Natural killer cell (primary cell): Measurements from ENCODE around the gene CPEB4. TPM values are rescaled to one million over a fixed set of nuclear protein-coding genes. Genes with fewer than 3 reads are reported as not detected.

ENCODE experiments used
- ATAC-seq, 3 donors: fragments of 150-1000 bp in 2 of 3; fragments of 200-7000 bp in 1 of 3; cut with Tn5 transposase; 1 replicate in 1 of 3; 2 replicates in 2 of 3; pipeline ENCODE4 v1.10.0; 2021; ENCODE audit warnings: mild to moderate bottlenecking in 2 of 3, moderate library complexity in 2 of 3
- DNase-seq, 2 donors: peaks; one replicate each; pipeline versions ENCODE4 v3.0.0 to v3.0.0-alpha.2; 2013 to 2021; ENCODE audit warnings: mixed read lengths in 1 of 2
- H3K27ac ChIP-seq: one replicate; pipeline ENCODE4 v1.5.1; 2013; ENCODE audit warnings: mild to moderate bottlenecking, low read length
- H3K27me3 ChIP-seq: one replicate; pipeline ENCODE4 v1.6.1; 2013; ENCODE audit warnings: low read length; ENCODE audit not compliant: control insufficient read depth, insufficient read depth
- H3K36me3 ChIP-seq: one replicate; pipeline ENCODE4 v1.6.1; 2013; ENCODE audit warnings: low read length; ENCODE audit not compliant: control insufficient read depth, insufficient read depth
- H3K4me1 ChIP-seq: one replicate; pipeline ENCODE4 v1.6.1; 2013; ENCODE audit warnings: low read length; ENCODE audit not compliant: control insufficient read depth, insufficient read depth
- H3K4me3 ChIP-seq: one replicate; pipeline ENCODE4 v1.5.1; 2013; ENCODE audit warnings: low read length
- H3K9me3 ChIP-seq: one replicate; pipeline ENCODE4 v1.6.1; 2013; ENCODE audit warnings: low read length; ENCODE audit not compliant: control insufficient read depth, insufficient read depth
- H3K27ac Mint-ChIP-seq, 2 donors: one replicate each; pipeline ENCODE4 v1.8.0; 2022; ENCODE audit warnings: mild to moderate bottlenecking in 2 of 2, mixed read lengths in 2 of 2, moderate library complexity in 1 of 2
- H3K27me3 Mint-ChIP-seq, 2 donors: one replicate each; pipeline ENCODE4 v1.8.0; 2022; ENCODE audit warnings: low read depth in 2 of 2, mixed read lengths in 2 of 2
- H3K36me3 Mint-ChIP-seq: one replicate; pipeline ENCODE4 v1.8.0; 2022; ENCODE audit warnings: mixed read lengths
- H3K4me1 Mint-ChIP-seq, 2 donors: one replicate each; pipeline ENCODE4 v1.8.0; 2022; ENCODE audit warnings: mixed read lengths in 2 of 2
- H3K4me3 Mint-ChIP-seq: one replicate; pipeline ENCODE4 v1.8.0; 2022; ENCODE audit warnings: mild to moderate bottlenecking, moderate library complexity, mixed read lengths
- H3K9me3 Mint-ChIP-seq, 2 donors: one replicate each; pipeline ENCODE4 v1.8.0; 2022; ENCODE audit warnings: mixed read lengths in 2 of 2
- WGBS: methylation state at CpG from one replicate; pipeline ENCODE4 v1.1.7; 2013; ENCODE audit warnings: missing lambda C conversion rate; ENCODE audit not compliant: insufficient coverage; 5-methylcytosine and 5-hydroxymethylcytosine counted together
- intact Hi-C: fragments of 100-400 bp; cut with micrococcal nuclease; formaldehyde crosslinking; loops from one replicate; pipeline ENCODE4 v1.14.2; 2022
- total RNA-seq, 4 donors: library from RNA; stranded (reverse); fragments of 120-200 nt in 1 of 4; gene quantifications; one replicate each; pipeline versions ENCODE4 v1.2.3 to v1.2.4, GENCODE V29; 2013 to 2022
- TF ChIP-seq, protein P1 (sequence below): fragments of 200-600 bp; IDR thresholded peaks from one replicate; pipeline ENCODE4 v1.8.0; 2022; ENCODE audit warnings: antibody characterized with exemption

Gene CPEB4
- total RNA-seq, 3 donors from 2014 or later (not counting 1 experiment from before 2014, with no cell fraction given), result 44.4 to 60.4 (median 55.1) TPM

DNA sequence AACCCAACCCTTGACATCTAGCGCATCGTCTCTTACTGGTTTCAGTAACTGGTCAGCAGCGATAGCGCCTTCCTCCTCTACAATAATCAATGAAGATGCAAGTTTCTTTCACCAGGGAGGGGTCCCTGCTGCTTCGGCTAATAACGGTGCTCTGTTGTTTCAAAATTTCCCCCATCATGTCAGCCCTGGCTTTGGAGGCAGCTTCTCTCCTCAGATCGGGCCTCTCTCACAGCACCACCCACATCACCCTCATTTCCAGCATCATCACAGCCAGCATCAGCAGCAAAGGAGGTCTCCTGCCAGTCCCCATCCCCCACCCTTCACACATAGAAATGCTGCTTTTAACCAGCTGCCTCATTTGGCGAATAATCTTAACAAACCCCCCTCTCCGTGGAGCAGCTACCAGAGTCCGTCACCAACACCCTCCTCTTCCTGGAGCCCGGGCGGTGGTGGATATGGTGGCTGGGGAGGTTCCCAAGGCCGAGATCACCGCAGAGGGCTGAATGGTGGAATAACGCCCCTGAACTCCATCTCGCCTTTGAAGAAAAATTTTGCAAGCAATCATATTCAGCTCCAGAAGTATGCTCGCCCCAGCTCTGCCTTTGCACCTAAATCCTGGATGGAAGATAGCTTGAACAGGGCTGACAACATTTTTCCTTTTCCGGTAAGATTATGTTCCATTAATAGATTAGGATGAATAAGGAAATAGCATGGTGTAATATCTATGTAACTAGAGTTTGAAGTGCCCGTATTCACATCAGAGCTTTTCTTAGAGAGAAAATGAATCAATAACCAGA lies 2.2 kb downstream of the CPEB4 start:
- DNase-seq, result peak in 1 of 2 donors; percentile 15
- peaks cover 36% of the 10 kb centered on the region for H3K4me1 ChIP-seq
- H3K27me3 Mint-ChIP-seq, result no peaks in the 10 kb centered on the region
- intact Hi-C loops, result no loop called here
- 92% methylated on average over 18 of the region's 19 CpGs for WGBS
- TF ChIP-seq, protein P1, sequence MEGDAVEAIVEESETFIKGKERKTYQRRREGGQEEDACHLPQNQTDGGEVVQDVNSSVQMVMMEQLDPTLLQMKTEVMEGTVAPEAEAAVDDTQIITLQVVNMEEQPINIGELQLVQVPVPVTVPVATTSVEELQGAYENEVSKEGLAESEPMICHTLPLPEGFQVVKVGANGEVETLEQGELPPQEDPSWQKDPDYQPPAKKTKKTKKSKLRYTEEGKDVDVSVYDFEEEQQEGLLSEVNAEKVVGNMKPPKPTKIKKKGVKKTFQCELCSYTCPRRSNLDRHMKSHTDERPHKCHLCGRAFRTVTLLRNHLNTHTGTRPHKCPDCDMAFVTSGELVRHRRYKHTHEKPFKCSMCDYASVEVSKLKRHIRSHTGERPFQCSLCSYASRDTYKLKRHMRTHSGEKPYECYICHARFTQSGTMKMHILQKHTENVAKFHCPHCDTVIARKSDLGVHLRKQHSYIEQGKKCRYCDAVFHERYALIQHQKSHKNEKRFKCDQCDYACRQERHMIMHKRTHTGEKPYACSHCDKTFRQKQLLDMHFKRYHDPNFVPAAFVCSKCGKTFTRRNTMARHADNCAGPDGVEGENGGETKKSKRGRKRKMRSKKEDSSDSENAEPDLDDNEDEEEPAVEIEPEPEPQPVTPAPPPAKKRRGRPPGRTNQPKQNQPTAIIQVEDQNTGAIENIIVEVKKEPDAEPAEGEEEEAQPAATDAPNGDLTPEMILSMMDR, result no peak
- no peaks in the 10 kb centered on the region for H3K36me3 ChIP-seq
- peak overlapping the region in 1 of 2 donors; percentile 99 for H3K27ac Mint-ChIP-seq
- H3K27me3 ChIP-seq, result no peaks in the 10 kb centered on the region
- H3K4me1 Mint-ChIP-seq, result peaks cover 79 to 82% of the 10 kb centered on the region in 2 donors
- peak overlapping the region; percentile 99 for H3K4me3 Mint-ChIP-seq
- no peaks in the 10 kb centered on the region for H3K9me3 Mint-ChIP-seq
- no peaks in the 10 kb centered on the region for H3K9me3 ChIP-seq
- no peaks in the 10 kb centered on the region for H3K36me3 Mint-ChIP-seq
- no peak for ATAC-seq
- H3K27ac ChIP-seq, result no peak overlapping the region
- no peak overlapping the region for H3K4me3 ChIP-seq

DNA sequence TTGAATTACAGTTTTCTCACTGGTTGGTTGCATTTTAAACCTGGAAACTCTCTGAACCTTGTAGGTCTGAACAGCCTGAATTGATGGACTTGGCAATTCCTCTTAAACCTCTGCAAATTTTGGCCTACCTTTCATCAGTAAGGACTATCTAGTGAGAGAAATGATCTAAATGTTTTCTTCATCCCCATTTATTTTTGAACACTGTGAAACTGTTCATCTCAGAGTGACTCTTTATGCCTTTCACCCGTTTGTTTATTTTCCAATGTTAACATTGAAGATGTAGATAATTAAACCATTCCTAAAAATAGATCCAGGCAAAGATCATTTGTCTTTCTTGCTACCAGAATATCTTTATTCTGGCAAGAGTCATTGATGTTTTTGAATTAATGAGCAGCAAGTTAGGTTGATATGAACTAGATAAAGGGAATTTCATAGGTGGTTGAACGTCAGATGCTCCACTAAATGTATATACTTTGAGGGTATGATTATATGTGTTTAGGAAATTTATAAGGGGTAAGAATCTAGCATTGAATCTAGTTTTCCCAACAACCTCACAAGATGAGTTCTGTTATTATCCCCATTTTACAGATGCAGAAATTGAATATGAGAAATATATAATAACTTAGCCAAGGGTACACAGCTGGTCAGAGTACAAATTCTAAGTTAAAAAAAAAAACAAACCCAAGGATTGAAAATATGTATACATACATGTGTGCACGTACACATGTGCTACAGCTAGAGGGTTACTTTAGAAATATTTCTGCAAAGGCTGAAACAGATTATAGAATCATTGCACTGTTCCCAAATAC lies 3.4 kb downstream of the CPEB4 start:
- DNase-seq (no peak), ATAC-seq (no peak)
- Histone ChIP-seq H3K27me3 (no peaks in the 10 kb centered on the region), H3K36me3 (peaks cover 3% of the 10 kb centered on the region), H3K27ac (no peak overlapping the region), H3K4me3 (no peak overlapping the region), H3K9me3 (no peaks in the 10 kb centered on the region), H3K4me1 (peaks cover 28% of the 10 kb centered on the region)
- Mint-ChIP-seq H3K4me3 (peak overlapping the region; percentile 70), H3K27me3 (no peaks in the 10 kb centered on the region), H3K27ac (peak overlapping the region in 1 of 2 donors; percentile 99), H3K4me1 (peaks cover 74 to 76% of the 10 kb centered on the region in 2 donors), H3K9me3 (no peaks in the 10 kb centered on the region), H3K36me3 (no peaks in the 10 kb centered on the region)
- WGBS, result 94% methylated on average over 2 of the region's 3 CpGs
- intact Hi-C loops, result no loop called here
- TF ChIP-seq, protein P1, result no peak

DNA sequence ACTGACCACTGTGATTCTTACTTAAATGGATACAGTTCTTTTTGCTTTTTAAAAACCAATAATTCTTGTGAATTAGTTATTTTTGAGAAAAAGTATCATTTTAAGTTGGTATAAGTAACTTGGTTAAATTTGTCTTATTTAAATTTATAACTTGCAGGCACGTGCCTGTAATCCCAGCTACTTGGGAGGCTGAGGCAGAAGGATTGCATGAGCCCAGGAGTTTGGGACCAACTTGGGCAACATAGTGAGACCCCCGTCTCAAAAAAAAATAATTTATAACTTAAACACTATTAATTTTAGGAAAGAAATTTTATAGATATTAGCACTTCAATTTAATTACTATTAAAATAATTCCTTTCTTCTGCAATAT lies 5.0 kb downstream of the CPEB4 start:
- Histone ChIP-seq H3K4me1 (peaks cover 21% of the 10 kb centered on the region), H3K9me3 (no peaks in the 10 kb centered on the region), H3K4me3 (no peak overlapping the region), H3K36me3 (peaks cover 3% of the 10 kb centered on the region), H3K27me3 (no peaks in the 10 kb centered on the region), H3K27ac (no peak overlapping the region)
- Mint-ChIP-seq H3K9me3 (no peaks in the 10 kb centered on the region), H3K4me3 (no peak overlapping the region), H3K27me3 (no peaks in the 10 kb centered on the region), H3K36me3 (no peaks in the 10 kb centered on the region), H3K4me1 (peaks cover 58 to 60% of the 10 kb centered on the region in 2 donors), H3K27ac (peak overlapping the region; percentile 68 to 69)
- DNase-seq (no peak), ATAC-seq (no peak)
- TF ChIP-seq, protein P1, result no peak
- 86% methylated on average over 1 of the region's 2 CpGs for WGBS
- intact Hi-C loops, result no loop called here
